GM18519 (cell line): ENCODE results near the gene TMIE.

Experiments
- ATAC-seq: cut with Tn5 transposase; IDR thresholded peaks from one replicate; pipeline ENCODE4 v1.9.1; 2021; ENCODE audit warnings: mild to moderate bottlenecking, moderate library complexity; ENCODE audit not compliant: unreplicated experiment, low FRiP score

Gene TMIE

DNA sequence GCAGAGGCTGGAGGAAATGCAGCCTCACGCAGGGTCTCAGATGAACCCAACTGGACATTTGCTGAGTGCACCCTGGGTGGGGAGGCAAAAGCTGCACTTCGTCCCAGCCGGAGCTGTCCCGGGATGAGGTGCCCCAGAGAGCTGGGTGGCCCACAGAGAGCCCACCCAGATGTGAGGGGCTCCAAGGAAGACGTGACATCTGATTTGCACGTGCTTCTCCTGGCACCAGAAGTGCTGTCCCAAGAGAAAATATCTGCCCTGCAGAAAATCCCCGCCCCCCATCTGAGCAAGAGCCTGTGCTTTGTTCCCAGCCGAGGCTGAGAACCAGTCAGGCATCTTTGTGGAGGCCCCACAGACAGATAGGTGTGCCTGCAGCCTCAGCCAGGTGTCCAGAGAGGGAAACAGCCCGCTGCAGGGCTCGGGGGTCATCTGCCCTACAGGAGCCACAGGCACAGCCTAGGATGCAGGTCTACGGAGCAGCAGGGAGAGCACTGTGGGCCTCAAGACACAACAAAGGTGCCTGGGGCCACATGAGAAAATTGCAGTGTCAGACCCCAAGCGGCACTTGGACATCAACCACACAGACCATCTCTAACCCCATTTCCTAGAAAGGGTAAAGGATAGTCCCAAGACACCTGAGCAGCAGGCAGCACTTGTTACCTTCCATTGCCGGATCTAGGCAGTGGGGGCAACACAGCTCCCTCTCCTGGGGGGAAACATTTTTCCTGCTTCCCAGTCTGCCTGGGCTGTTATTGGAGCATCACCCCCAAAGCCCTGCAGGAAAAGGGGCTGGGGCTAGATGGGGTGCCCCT, 5.8 kb downstream of the TMIE start:
- no peak for ATAC-seq

DNA sequence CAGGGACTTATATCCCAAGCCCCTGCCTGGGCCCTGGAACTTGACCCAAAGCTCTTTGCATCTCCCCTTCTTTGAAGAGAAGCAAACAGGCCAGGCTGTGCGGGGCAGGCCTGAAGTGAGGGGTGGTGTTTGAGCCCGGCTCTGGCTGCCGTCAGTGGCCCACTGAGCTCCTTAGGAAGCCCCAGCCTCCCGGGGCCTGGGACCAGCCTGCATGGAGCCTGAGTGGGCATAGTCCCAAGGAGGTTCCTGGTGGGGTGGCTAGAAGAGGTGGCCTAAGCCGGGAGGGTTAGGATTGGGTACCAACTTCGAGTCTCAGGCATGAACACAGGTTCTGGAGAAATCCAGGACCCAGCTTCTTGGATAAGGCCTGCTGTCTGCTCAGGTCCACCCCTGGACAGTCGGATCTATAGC, 6.4 kb downstream of the TMIE start:
- ATAC-seq: no peak

DNA sequence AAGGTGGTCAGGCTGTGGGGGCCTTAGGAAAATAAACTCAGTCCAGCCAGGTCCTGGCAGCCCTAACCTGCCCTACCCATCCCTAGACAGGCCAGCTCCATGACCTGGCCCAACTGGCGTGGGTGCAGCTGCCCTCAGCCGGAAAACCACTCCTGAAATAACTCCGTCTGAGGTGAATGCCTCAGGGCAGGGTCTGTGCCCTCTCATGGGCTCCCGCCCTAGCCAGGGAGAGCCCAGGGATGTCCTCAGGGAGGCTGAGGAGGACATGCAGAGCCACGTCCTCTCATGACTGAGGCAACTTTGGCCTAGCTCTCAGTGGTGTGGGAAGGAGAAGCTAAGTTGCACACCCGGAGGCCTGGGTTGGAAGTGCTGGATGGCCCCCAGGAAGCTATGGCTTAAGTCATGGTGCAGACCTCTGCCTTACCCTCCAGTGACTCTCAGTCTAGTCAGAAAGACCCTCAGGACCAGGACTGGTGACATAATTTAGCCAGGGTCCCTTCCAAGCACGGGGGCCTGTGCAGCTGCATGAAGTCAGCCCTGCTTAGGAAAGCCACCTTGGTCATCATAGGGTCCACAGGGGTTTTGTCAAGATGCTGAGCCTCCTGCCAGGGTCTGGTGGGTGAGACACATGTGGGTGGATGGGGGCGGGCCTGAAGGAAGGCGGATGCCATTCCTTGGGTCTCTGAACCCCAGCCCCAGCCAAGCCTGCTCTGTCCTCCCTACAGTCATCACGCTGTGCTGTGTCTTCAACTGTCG, 7.4 kb downstream of the TMIE start:
- ATAC-seq: no peak

DNA sequence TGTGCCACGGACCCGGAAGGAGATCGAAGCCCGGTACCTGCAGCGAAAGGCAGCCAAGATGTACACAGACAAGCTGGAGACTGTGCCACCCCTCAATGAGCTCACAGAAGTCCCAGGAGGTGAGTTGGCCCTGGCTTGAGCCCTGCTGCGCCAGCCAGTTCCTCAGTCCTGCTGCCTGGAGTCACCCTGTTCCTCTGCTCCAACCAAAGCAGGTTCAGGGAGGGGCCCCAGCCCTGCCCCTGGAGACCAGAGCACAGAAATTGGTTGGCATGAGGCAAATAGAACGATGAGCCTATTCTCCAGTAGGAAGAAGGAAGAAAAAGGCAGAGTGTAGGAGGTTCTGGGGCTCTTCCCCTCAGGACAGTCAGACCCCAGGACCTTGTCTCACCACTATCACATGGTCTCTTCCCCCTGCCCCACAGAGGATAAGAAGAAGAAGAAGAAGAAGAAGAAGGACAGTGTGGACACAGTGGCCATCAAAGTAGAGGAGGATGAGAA, 8.0 kb downstream of the TMIE start:
- no peak for ATAC-seq

DNA sequence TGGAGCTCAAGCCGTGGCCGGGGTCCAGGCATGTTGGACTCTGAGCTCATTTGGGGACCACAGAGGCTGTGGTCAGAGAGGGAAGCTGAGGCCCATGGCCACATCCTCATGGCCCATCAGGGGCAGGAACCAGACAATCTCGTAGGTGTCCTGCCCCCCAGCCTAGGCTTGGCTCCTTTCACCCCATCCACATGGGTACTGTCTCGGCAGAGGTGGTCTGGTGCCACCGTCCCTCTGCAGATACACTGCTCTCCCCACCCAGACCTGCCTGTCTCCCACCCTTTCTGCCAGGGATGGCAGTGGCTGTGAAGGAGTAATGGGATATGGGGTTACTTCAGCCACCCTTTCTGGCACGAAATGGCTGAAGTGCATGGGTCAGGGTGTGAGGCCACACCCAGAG, 8.5 kb downstream of the TMIE start:
- ATAC-seq: no peak

DNA sequence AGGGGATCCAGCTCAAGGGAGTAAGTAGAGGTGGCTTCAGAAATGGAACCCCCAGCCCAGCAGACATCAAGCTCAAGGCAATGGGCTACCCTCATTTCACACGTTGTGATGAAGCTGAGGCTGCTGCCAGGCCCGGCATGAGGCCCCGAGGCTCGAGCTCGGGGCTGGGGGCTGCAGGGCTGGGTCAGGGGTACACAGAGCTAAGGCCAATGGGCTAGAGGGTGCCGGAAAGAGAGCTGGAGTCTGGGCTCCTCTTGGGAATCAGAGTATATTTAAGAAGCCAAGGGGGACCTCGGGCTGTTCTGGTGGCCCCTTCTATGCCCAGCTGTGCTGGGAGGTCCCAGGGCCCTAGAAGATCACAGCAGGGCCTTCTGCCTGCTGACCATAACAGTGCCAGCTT, 9.0 kb downstream of the TMIE start:
- ATAC-seq: no peak

DNA sequence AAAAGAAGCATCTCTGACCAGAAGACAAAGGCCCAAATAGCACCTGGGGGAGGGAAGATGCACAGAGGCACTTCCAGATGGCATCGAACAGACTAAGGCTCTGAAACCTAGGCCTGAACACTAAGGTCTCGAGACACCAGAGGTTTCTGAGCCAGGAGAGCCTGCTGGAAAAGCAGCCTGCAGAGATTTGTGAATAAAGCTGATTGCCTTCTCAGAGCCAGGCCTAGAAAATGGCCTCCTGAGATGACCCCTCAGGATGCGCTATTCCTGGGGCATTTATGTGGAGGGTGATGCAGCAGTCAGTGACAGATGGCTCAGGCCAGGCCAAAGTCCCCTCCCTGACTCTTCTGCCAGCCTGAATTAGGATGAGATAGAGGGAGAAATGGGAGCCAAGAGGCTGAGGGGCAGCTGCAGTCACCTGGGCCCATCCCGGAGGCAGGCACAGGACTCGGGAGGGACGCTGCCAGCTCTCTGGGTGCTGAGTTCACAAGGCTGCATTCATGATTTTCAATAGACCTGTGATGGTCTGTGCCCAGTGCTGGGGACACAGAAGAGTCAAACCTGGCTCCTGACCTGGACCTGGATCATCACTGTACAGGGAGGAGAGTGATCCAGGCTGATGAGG, 9.6 kb downstream of the TMIE start:
- no peak for ATAC-seq

DNA sequence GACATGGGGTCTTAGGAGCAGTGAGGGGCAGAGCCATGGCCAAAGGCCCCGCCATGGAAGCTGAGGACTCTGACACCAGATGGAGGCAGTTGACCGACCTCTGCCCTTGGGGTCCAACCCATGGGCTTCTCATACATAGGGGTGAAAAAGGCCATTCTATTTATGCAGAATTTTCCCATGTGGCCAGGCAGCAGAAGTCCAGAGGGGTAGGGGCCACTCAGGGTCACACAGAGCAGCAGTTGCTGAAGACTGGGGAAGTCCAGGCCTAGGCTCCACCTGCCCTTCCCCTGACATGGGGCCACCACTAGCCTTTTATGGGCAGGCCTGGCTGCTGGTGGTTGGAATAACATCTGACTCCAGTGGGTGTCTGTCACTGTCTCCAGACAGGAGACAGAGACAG, 10.1 kb downstream of the TMIE start:
- no peak for ATAC-seq

DNA sequence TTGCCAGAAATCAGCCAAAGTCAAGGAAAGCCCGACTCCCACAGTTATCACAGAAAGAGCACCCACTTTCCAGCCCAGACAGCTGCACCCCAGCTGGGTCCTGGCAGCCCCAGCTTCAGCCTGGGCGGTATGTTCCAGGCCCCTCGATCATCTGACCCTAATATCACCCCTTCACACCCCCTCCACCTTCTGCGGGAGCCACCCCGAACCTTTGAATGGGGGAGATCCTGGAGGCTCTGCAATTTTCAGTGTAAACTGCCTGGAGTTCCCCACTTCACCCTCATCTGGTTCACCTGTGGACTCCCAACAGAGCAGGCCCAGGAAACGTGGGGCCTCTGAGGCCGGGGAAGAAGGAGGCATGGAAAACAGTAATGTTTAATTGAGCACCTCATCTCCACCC, 10.6 kb downstream of the TMIE start:
- ATAC-seq: no peak

DNA sequence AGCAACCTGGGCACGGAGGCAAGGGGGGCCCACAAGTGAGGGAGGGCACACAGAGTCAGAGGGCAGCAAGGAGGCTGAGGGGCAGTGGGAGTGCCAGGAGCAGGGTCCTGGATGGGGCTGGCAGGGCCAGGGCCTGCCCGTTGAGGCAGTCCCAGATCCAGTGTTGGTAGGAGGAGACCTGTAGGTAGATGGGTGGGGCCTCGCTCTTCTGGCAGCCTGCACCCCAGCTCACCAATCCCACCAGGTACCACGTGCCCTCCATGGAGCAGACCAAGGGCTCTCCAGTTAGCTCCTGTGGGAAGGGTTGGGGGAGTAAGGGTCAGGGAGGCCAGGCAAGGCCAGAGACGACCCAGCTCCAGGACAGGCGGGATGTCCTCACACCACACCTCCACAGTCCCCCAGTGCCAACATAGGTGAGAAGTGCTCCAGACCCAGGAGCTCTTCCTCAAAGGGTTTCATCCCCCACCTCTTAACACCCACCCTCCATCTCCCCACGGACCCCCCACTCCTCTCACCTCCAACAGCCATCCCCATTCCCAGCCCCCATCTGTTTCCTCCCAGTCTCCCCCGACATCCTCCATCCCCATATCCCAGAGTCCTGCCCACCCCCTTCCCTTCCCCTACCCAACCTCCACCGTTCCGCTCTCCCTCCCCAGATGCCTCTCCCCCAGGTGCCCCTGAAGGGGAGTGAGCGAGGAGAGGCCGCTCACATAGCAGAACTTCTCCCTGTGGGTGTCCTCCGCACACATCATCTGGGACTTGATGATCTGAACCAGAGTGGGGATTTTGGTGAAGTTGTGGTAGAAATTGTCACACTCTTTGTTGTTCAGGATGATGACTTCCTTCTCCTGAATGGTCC, 11.2 kb downstream of the TMIE start:
- no peak for ATAC-seq

DNA sequence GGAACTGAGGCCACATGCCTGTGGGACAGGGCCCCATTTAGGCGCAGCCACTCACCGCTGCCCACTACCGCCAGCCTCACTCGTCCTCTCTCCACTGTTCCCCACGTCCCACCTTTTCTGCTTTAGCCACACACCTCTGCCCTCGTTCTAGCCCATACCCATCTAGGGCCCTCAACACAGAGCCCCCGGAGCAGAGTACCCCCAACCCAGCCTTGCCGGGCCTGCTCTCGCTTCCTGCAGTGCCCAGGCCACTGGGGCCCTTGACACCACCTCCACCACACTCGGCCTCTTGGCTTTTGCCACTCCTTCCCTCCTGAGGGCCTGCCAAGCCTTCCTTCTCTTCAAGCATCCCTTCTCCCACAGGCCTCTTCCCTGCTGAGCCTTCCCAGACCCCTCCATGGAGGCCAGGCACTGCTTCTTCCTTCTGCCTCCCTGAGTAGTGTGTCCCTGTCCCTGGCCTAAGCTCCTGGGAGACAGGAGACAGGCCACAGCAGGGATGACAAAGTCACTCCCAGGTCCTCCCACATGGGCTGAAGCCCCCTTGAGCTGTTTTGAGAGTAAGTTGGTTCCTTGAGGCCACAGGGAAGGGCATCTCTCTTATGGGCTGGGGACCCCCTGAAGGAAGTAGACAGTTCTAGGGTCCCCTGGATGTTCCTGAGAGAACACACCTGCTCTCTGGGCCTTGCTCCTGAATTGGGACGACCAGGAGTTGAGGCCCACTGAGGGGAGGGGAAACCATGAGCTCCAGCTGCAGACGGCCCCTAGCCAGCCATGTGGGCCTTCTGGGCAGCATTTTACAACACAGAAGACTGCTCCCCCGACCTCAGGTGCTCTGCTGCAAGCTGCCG, 12.1 kb downstream of the TMIE start:
- no peak for ATAC-seq

DNA sequence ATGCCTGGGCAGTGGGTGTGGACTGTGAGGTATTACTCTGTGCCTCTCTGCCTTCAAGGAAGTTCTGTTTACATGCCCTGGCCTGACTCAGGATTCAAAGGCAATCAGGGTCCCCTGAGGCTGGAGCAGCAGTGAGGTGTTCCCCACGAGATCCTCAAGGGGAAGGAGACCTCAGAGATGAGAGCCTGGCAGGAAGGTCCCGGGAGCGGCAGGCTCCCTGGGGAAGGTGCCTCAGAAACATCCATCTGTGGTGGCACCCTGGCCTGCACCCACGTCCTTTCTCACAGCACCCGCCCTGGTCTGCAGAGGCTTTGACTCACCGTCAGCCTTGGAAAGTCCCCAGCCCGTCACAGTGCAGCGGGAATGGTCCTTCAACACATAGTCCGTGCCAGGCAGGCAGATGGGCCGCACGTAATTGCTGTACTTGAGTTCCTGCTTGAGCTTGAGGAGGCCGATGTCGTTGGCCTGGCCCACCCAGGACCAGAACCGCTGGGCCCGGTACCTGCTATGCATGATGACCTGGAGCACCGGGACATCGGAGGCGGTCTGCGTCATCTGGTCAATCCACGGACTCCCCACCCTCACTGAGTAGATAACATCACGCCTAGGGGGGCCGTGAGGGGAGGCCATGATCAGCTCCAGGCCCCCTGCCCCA, 12.8 kb downstream of the TMIE start:
- ATAC-seq: no peak

DNA sequence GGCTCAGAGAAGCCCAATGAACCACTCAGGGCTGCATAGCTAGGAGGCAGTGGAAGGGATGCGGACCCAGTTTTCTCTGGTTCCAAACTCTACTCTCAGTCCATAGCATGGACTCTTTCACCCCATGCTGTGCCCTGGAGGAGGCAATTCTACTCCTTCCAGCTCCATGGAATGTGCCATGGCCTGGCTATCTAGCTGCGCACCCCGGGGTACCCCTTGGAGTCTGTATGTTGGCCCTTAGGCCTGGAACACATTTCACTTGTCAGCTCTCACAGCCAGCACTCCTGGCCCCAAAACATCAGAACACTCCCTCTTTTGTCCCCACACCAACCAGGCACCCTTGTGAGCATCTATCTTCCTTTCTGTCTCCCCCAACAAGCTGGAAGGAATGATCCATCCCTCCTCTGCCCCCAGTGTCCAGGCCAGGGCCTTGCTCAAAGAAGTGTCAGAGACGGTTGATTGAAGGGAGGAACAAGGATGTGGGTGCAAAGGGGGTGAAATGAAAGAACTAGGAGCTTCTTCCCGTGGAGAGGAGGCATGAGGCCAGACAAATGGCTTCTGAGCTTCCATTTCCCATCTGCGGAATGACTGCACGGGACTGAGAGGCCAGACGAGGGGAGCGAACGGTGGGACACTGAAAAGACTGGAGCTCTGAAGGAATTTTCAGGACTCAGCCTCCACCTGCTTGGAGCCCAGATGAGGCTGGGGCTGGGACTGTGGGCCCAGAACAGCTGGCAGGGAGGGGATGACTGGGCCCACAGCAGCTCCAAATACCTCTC, 13.7 kb downstream of the TMIE start:
- ATAC-seq: no peak

DNA sequence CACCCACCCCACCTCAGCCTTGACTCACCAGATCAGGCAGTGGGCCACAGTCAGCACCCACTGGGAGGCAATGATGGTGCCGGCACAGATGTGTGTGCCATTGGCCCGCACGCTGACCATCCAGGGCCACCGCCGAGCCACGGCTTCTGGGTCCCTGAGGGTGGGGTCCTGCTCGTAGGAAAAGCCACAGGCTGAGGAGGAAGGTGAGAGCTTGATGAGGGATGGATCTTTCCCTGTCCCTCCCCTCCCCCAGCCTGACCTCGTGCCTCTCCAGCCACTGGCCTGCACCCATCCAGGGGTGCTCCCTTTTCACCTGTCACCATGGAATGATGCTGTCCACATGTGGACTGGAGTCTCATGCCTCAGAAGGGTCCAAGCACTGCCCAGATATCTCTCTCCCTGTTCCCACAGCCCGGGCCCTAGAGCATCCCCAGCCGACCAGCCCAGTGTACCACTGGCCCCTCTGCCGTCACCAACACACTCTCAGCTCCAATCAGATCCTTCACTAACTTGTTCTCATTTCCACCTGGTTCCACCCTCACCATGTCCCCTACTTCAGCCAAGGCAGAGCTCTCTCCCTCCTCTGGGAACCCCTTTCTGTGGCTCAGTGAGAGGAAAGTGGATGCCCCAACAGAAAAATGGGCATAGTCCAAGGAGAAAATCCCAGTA, 14.4 kb downstream of the TMIE start:
- no peak for ATAC-seq

DNA sequence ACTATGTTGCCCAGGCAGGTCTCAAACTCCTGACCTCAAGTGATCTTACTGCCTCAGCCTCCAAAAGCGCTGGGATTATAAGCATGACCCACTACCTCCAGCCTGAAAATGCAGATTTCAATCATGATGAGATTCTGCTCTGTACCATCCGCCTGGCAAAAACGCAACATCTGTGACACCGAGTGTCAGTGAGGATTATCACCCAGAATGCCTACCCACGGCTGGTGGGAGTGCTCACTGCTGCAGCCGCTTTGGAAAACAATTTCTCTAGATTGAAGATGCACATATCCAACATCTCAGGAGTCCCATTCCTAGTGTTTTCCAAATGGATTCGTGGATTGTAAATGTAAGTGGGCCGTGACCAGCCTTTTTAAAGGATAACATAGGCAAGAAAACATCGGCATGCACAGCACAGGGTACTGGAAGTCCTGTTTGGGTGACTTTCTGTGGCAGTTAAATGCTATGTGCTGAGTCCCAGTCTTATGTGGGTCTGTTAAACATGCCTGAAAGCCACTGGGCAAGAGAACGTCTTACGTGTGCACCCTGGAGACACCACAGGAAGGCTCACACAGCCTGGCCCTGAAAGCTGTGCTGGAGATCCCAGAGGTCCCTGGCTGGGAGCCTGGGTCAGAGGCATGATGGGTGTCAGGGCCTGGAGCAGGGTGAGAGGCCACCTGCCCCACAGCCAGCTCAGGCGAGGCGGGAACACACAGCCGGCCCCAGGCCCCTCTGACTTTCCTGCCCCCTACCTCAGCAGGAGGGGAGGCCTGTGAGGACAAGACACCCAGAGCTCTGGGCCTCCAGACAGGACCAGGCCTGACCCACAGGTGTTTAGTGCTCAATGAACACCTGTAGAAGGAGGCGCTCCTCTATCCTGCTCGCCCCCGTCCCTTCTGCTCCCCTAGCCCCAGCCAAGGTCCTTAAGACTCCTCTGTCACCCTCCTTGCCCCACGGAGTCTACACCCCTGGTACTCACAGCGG, 15.6 kb downstream of the TMIE start:
- no peak for ATAC-seq

DNA sequence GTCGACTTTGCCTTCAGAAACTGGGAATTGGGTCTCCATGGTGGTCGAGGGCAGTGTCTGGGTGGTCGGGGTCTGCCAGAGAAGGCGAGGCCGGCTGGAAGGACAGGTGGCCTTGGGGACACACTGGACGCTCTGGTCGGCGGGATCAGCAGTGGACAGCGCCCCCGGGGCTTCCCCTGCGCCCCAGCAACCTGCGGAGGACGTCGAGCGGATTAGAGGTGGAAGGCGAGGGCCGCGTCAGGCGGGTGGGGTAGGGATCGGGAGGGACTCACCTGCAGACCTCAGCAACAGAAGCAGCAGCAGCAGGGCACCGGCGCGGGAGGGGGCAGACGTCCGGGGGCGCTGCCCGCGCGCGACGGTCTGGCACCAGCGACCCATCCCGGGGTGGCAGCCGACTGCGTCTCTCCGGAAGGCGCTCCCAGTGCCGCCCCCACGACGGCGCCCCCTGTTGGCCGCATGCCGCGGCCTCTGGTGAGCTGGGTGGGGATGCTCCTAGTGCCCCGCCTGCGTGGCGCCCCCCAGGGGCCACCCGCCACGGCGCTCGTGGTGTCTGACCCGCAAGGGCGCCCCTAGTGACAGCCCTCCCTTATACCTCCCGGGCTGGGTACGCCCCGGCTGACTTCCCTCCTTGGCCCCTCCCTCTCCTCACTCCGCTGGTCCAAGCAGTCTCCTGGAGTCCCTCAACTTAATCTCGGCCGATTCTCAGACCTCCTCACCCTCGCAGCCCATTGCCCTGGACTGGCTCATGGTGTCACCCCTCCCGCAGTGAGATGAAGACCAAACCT, 16.4 kb downstream of the TMIE start, which contains the start of gene PRSS50:
PRSS50 (minus strand) TSS at position 423 of the 785 bp plus-strand sequence; CDS start at position 378, 45 bp downstream.
- ATAC-seq: no peak
